GM19468 (cell line): Measurements from ENCODE around the gene GAS6.

Source experiments
- ATAC-seq: cut with Tn5 transposase; IDR thresholded peaks from one replicate; pipeline ENCODE4 v1.9.1; 2021; ENCODE audit warnings: mild to moderate bottlenecking, moderate library complexity, moderate number of reproducible peaks; ENCODE audit not compliant: unreplicated experiment; ENCODE audit errors: extremely low read depth

GAS6 gene

GRCh38 chr13:113888701-113889330, 24.9 kb upstream of the GAS6 start:
- ATAC-seq: no peak

GRCh38 chr13:113887700-113888201, 23.9 kb upstream of the GAS6 start:
- no peak for ATAC-seq

GRCh38 chr13:113886561-113887112, 22.8 kb upstream of the GAS6 start:
- ATAC-seq: no peak

GRCh38 chr13:113884821-113885220, 20.9 kb upstream of the GAS6 start:
- ATAC-seq: no peak

GRCh38 chr13:113883921-113884804, 20.3 kb upstream of the GAS6 start:
- ATAC-seq: no peak

GRCh38 chr13:113883314-113883811, 19.5 kb upstream of the GAS6 start:
- ATAC-seq: no peak

- ATAC-seq: no peak
These were observed 18.8 kb upstream of the GAS6 start for GRCh38 chr13:113882716-113883115.

GRCh38 chr13:113882267-113882630, 18.4 kb upstream of the GAS6 start:
- ATAC-seq: no peak

- no peak for ATAC-seq
These were observed 17.9 kb upstream of the GAS6 start for GRCh38 chr13:113881614-113882266.

- ATAC-seq: no peak
These were observed 17.1 kb upstream of the GAS6 start for GRCh38 chr13:113880651-113881611.

- no peak for ATAC-seq
These were observed 15.9 kb upstream of the GAS6 start for GRCh38 chr13:113879494-113880360.

- ATAC-seq: no peak
These were observed 15.1 kb upstream of the GAS6 start for GRCh38 chr13:113879017-113879416.

- no peak for ATAC-seq
These were observed 13.5 kb upstream of the GAS6 start for GRCh38 chr13:113877149-113877990.

GRCh38 chr13:113876346-113877148, 12.7 kb upstream of the GAS6 start:
- ATAC-seq: no peak

GRCh38 chr13:113875837-113876281, 12.0 kb upstream of the GAS6 start:
- no peak for ATAC-seq

GRCh38 chr13:113875429-113875815, 11.5 kb upstream of the GAS6 start:
- no peak for ATAC-seq
